Measurements from ENCODE around the gene DDIT3. TPM values are rescaled to one million over a fixed set of nuclear protein-coding genes. Genes with fewer than 3 reads are reported as not detected.

The DDIT3 gene
- total RNA-seq, 1 donor from 2014 or later, result 13.9 TPM

DNA sequence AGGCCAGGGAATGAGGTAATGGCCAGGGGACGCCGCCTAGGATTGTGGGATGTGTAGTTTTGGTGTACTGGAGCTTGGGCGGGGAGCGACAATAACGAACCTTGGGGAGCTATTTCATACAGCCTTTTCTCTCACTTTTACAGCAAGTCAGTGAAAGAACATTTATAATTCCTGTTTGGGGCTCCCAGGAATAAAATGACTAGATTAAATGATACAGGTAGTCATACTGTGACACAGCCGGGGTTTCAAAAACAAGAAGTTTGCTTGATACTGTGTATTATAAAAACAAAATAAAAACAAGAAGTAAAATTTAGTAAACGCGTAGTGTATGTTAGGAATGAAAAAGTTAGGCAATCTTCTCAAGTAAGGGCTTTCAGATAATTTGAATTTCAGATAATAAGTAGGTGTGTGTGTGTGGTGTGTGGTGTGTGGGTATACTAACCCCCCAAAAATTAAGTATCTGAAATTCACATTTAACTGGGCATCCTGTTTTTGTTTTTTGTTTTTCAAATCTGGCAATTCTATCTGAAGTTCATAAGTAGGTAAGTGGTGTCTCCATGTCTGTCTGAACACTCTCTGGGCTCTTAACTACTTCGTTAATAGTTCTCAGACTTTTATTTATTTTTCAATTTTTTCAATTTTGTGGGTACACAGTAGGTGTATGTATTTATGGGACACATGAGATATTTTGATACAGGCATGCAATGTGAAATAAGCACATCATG, 27.1 kb upstream of the DDIT3 start:
- DNase-seq (ENCODE audit: low spot score) (no peak), ATAC-seq (no peak)

DNA sequence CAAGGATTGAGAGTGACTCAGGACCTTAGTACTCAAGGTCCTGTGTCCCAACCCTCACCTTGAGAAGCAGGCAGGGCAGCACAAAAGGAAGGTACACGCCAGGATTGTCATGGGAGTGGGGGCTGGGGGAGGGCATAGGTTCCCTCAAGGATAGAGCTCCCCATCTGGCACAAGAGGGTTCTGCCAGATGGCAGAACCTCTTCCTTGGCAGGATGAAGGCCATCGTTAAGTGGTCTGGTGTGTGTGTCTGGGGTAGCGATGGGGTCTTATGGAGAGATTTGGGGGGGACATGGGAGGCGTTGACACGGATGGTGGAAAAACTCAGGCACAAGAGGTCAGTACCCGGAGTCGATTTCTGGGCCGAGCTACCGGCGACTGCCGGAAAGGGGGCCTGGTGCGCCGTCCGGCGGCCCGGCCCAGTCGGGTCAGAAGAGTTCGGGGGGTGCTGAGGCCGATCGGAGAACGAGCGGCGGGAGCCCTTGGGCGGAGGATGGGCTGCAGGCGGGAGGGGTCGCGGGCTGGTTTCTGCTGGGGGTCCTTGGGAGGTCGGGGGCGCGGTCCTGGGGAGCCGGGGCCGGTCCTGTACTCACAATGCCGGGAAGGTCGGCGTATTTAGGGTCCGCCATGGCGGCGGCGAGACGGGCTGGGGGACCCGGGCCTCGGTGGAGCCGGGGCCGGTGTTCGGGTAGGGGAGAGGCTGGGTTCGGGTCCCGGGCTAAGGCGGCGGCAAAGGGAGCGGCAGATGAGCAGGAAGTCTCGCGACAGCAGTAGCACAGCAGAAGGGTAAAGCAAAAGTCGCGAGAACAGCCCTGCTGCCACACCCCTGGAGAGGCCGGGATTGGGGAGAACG, 26.3 kb upstream of the DDIT3 start, which contains the start of gene DCTN2:
TSS of gene DCTN2 (minus strand) at position 755 of the 850 bp plus-strand sequence. CDS start at position 626, 129 bp downstream.
- peak; percentile 96 for DNase-seq (ENCODE audit: low spot score)
- ATAC-seq, result peak; percentile 98

DNA sequence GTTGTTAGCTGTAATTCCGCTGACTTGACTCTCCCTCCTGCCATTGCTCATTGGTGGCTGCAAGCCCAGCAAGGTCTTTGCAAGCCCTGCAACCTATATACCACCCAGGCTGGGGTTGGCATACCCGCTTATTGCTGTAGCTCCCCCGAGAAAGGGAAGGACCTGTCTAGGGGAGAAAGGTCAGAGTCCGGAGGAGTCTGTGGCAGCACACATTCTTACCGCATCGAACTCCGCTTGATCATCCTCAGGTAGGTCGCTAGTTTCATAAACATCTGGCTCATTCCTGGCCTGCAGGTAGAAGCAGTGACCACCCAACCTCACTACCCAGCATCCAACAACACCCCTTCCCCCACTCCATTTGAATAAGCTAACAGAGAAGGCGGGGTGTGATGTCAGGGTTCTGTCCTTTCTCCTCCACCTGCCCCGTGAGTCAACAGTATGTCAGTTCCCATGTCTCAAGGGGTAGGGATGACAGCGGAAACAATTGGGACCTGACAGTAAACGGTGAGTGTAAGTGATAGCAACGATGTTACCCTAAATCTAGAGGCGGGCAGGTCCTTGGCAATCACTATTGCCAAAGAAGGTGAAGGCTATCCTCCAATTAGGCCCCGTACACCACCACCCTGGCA, 25.6 kb upstream of the DDIT3 start:
- no peak for ATAC-seq
- DNase-seq (ENCODE audit: low spot score), result no peak

DNA sequence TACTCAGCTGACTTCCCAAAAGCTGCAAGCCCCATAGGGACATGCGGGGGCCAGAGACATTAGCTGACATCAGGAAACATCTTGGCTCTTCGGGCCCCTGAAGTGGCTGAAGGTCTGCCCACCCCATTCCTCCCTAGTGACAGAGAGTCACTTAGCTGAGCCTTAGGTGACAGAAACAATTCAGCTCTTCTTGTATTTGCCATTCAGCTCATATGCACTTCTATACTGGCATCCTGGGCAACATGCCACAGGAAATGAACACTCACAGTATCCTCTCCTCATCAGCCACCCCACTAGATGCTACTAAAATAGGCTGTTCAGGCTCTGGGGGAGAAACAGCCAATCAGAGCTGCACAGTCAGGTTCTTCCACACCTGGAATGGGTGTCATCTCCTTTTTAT, 23.3 kb upstream of the DDIT3 start:
- ATAC-seq, result no peak
- DNase-seq (ENCODE audit: low spot score), result no peak

DNA sequence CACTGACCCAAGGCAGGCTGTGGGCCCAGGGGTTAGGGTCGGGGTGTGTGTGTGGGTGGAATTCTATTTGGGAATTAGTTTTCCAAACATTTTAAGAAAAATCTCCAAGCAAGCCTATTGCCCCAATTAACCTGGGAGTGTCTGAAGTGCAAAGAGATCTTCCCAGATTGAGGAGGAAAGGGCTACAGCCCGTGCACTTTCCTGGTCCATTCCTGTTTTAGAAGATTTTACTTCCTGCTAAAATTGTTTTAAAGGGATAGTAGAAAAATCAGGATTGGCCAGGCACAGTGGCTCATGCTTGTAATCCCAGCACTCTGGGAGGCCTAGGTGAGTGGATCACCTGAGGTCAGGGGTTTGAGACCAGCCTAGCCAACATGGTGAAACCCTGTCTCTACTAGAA, 21.4 kb upstream of the DDIT3 start:
- ATAC-seq, result no peak
- DNase-seq (ENCODE audit: low spot score), result no peak

DNA sequence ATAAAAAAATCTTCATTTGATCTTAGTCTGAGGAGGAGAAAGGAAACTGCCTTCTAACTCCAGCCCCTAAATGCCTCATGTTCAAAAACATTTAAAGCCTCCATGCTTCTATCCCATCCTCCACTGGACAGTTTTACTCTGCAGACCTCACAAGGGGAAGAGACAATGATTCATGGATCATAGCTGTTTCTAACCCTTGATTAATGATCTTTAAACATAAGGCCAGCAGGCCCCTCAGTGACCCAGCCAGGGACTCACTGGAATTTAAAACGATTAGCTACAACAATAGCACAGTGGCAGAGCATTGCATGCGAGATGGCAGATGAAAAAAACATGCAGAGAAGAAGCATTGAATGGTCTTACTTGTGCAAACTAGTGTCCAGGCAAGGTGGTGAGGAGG, 20.7 kb upstream of the DDIT3 start:
- ATAC-seq, result no peak

DNA sequence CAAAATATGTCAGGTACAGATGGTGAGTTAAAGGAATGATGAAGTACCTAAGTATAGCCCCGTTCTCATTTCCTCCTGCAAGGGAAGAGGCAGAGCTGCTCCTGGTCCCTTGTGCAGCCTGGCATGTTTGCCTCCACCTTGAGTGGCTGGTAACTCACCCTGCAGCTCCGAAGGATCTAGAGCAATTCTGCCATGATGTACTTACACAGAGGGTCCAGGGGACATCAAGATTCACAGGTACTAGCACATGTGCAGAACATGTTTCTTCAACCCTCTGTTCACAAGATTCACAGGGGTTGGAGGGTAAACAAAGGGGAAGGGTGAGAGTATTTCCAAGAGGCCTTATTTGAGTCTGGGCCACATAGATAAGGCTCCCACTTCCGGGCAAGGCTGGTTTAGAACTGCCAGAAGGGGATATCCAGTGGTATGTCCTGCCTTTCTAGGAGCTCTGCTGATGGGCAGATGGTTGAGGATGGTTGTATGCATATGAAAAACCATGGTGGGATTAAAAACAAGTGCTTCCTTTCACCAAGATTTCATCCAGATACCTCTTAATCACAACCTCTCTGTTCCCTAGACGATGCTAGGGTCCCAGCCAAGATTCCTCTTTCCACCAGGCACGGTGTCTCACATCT, 18.9 kb upstream of the DDIT3 start:
- ATAC-seq (no peak), DNase-seq (ENCODE audit: low spot score) (no peak)

More for the DNA sequence above, 20.7 kb upstream of the DDIT3 start:
- no peak for DNase-seq (ENCODE audit: low spot score)

DNA sequence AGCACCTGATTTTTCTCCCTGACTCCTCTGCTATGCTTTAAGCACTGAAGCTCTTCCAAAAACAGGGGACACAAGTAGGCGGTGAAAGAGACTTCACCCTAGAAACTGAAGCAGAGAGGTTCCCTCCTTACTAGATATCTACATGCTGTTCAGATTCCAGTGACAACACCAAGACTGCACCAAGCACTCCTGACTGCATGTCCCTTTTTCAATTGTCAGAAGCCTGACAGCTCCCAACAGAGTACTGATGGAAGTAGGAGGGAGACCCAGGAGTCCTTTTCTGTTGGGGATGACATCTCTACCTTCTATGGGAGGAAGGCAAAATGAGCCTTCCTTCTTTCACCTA, 16.3 kb upstream of the DDIT3 start:
- ATAC-seq (no peak), DNase-seq (ENCODE audit: low spot score) (no peak)

DNA sequence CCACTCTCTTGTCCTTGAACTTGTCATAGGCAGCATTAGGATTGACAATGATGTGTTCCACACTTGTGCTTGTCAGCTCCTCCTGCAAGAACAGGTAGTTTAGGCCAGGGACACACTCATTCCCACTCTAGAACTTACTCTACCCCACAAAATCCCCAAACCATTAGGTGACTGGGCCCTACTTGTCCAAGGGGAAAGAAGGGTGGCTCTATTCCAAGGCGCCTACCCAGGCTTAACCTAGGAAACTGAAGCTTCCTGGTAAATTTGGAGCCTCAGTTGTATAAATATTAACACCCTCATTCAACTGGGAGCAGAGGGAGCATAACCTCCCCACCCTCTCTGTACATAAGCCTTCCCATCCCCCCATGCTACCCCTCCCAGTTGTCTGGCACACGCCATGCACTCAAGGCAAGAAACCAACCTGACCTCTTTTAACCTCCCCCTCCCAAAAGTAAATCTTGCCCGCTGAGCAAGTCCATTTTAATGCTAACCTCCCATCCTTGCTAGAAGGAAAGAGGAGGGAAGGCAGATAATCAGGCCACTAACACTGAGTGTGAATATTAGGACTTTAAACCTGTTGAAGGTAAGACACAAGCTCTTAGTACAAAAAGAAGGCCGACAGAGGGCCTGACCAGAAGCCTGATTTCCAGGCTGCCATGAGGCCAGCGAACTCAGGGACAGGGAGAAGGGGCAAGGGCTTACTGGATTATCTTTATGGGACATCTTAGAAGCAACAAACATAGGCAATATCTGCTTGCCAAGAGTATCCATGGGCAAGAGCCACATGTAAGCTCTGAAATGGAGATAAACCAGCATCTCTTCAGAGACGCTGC, 15.7 kb upstream of the DDIT3 start:
- ATAC-seq, result no peak
- DNase-seq (ENCODE audit: low spot score), result no peak

DNA sequence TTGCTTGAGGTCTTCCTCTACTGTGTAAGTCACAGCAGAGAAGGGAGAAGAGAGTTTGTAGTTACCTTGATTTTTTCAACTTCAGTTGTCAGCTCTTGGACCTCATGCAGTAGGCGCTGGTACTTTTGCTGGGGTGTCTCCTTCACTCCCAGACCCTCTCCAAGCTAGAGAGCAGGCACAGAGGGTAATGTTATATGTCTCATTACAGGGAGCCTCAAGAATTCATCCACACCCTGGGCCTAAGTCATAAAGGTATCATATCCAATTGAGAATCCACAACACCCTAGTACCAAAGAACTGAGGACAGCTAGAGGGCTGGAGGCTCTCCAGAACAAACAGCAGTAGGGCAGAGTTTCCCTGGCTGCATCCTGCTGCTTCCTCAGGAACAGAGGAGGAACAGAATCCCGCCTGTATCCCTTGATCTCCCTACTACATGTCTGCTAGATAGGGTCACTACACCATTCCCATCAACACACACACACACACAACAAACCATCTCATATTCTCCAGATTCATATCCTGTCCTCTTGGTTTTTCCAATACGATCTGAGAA, 14.8 kb upstream of the DDIT3 start:
- peak; percentile 83 for ATAC-seq
- DNase-seq (ENCODE audit: low spot score), result no peak

DNA sequence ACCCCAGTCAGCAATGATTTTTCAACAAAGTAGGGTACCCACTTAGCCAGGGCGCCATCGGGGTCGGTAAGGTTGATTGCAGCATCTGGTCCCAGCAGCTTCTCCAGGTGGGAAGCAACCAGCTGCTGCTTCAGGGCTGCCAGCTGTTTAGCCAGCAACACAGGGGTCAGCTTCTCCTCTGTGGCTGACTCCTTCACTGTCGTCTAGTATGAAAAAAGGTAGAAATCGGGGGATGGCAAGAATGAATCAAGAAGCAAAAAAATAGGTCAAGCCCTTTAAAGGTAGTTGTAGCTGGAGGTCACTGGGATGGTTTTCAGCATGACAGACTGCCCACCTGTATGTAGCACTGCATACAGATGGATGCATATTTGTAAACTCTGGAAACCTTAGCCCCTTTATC, 13.9 kb upstream of the DDIT3 start:
- DNase-seq (ENCODE audit: low spot score), result no peak
- ATAC-seq, result no peak

DNA sequence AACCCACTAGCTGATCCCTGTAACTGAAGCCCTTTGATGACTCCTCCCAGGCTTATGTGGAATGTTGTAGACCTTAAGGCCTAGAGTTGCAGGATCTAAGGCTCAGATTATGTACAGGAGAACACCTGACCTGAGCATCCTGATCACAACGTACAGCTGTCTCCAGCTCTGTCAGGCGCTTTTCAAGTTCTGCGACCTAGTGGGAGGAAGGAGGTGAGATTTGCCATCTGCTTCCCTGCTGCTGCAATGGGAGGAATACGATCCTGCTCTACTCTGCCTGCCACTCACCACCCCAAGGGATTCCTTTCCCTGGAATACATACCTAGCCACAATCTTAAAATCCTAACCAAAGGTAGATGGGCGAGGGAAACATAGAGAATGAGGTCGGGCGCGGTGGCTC, 12.8 kb upstream of the DDIT3 start:
- DNase-seq (ENCODE audit: low spot score), result no peak
- no peak for ATAC-seq

DNA sequence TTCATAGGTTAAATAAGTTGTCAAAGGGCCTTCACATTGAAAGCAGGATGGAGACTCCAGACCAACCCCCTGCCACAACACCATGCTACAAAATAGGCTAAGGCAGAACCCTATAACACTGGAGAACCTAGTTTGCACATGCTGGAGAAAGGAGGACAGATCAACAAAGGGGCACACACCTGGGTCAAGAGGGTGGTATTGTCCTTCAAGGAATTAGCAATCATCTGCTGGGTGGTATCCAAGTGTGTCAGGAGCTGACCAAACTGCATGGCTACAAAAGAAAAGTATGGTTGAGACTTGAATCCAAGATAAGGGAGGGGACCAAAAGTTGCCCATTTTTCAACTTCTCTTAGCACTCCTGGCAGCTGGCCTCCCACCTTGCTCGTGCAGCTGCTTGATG, 11.5 kb upstream of the DDIT3 start:
- ATAC-seq (no peak), DNase-seq (ENCODE audit: low spot score) (no peak)

DNA sequence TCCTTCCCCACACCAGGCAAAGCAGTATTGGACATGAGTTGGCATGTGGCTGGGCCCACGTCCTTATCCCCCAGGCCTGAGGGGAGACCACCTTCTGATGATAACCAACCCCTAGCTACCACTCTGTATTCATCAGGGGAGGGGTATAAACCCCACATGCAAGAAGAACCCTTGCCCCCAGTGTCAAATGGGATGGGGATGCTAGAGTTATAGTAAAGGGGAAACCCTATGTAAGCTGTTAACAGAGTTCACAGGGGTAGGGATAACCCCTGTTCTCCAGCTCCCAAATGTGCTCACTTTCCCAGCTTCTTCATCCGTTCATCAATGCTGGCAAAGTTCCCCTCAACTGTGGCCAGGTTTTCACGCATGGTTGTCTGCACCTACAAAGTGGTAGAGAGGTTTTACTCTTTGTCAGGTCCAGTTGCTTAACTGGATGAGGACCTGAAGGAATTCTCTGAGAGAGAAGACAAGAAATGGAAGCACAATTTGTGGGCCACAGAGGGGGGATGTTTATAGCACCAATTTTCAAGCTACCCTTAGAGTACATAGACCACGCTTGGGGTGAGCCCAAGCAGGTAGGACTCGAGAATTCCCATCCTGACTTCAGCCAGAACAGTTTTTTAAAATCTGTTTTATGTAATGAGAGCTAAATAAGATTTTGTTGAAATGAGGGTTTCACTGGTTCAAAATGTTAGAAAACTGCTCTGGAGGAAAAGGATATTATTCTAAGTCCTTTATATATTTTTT, 10.3 kb upstream of the DDIT3 start:
- DNase-seq (ENCODE audit: low spot score) (no peak), ATAC-seq (no peak)

DNA sequence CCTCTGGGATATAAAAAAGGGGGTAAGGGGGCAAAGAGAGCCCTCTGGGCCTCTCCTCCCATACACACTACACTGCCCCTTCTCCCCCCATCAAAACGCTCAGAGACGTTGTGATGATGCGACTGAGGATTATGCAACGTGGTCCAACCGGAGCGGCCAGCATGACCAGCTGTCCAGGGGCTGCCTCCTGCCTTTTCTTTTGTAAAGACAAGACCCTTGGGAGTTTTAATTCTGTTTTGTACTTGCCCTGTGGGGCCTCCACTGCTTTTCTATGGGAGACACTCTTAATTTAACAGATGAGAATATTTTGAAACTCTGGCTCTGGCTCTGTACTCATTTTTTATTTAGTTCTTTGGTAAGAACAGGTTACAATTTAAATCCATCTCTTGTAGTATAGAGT, 9.5 kb upstream of the DDIT3 start:
- ATAC-seq, result no peak
- DNase-seq (ENCODE audit: low spot score), result no peak

DNA sequence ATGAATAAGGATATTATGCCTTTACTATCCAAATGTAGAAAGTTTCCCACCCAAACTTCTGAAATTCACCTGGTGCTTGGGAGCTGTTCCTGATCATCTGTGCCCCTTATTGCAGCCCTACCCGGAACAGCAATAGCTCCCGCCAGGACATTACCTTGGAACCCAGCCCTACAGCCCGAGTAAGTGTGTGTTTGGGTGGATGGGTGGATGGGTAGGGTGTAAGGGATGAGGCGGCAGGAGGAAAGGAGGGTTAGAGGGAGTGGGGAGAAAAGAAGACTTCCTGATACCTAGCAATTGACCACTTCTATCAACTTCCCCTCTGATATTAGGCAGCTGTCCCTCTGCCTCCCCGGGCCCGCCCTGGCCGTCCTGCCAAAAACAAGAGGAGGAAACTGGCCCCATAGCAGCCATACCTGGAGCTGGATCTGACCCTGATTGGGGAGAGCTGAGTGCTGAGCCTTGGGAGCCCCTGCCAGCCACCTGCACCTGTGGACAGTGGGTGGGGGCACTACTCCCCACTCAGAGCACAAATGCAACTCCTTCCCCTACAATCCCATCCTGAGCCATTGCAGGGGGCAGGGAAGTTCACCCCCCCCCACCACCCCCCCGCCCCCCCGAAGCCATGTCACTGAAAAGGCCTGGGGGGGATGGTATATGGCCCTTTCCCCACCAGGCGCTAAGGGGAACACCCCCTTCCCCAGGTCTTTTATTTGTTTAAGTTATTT, 8.7 kb upstream of the DDIT3 start:
- ATAC-seq (no peak), DNase-seq (ENCODE audit: low spot score) (no peak)

DNA sequence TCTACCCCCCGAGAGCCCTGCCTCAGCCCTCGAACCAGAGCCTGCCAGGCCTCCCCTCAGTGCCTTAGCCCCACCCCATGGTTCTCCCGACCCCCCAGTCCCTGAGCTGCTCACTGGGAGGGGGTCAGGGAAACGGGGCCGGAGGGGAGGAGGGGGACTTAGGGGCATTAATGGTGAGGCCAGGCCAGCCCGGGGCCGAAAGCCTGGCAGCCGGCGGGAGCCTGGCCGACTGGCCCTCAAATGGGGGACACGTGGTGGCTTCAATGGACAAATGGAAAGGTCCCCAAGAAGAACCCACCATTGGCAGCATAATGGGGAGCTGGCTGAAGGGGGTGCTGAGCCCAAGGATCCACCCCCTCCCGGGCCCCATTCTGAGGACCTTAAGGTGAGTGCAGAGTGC, 7.9 kb upstream of the DDIT3 start:
- ATAC-seq (no peak), DNase-seq (ENCODE audit: low spot score) (no peak)

DNA sequence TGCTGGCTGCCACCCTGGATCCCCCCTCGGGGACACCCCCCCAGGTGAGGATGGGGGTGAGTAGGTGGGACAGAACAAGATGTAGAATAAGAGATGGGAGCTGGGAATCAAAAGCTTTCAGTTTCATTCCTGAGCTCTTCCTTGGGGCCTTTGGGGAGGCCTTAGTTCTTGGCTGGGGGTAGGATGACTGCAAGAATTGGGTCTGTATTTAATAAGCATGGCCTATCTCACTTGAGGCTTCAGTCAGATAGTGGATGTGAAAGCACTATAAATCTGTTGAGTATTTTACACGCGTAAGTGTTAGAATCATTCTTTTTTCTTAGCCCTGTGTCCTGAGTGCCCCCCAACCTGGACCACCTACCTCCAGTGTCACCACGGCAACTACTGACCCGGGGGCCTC, 6.9 kb upstream of the DDIT3 start:
- DNase-seq (ENCODE audit: low spot score) (no peak), ATAC-seq (no peak)
